Nephron (organoid): ENCODE data around the gene SH3BP2.
A peak's percentile ranks its signal among the peaks of the same experiment; 100 is the strongest.

Experiments used
- H3K27ac Mint-ChIP-seq, 3 experiments: 2 replicates each; pipeline ENCODE4 v1.8.0; 2020; ENCODE audit warnings: mixed read lengths in 3 of 3, mild to moderate bottlenecking in 2 of 3, moderate library complexity in 1 of 3
- H3K27me3 Mint-ChIP-seq: 2 replicates; pipeline ENCODE4 v1.8.0; 2021; ENCODE audit warnings: low read depth, mild to moderate bottlenecking, moderate library complexity, mixed read lengths
- H3K36me3 Mint-ChIP-seq: 2 replicates; pipeline ENCODE4 v1.8.0; 2020; ENCODE audit warnings: low read depth, mixed read lengths
- H3K4me1 Mint-ChIP-seq: 2 replicates; pipeline ENCODE4 v1.8.0; 2020; ENCODE audit warnings: mixed read lengths
- H3K4me3 Mint-ChIP-seq, 3 experiments: 2 replicates each; pipeline ENCODE4 v1.8.0; 2020; ENCODE audit warnings: mild to moderate bottlenecking in 3 of 3, mixed read lengths in 3 of 3, moderate library complexity in 2 of 3
- H3K9me3 Mint-ChIP-seq: 2 replicates; pipeline ENCODE4 v1.8.0; 2020; ENCODE audit warnings: mixed read lengths
- CTCF ChIP-seq, 3 experiments: fragments of 200-600 bp; sonication (generic); IDR thresholded peaks; one replicate each; pipeline ENCODE4 v1.5.0; 2021; ENCODE audit warnings: antibody characterized with exemption in 3 of 3; ENCODE audit not compliant: unreplicated experiment in 3 of 3

Gene SH3BP2, protein sequence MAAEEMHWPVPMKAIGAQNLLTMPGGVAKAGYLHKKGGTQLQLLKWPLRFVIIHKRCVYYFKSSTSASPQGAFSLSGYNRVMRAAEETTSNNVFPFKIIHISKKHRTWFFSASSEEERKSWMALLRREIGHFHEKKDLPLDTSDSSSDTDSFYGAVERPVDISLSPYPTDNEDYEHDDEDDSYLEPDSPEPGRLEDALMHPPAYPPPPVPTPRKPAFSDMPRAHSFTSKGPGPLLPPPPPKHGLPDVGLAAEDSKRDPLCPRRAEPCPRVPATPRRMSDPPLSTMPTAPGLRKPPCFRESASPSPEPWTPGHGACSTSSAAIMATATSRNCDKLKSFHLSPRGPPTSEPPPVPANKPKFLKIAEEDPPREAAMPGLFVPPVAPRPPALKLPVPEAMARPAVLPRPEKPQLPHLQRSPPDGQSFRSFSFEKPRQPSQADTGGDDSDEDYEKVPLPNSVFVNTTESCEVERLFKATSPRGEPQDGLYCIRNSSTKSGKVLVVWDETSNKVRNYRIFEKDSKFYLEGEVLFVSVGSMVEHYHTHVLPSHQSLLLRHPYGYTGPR

GRCh38 chr4:2792711-2793585 lies at the start of gene SH3BP2:
Gene SH3BP2 (plus strand): TSS chr4:2793085. CDS start chr4:2820618, 27,533 bp downstream.
- Mint-ChIP-seq H3K27ac (peak within 1 kb of the TSS in 2 of 3 experiments; percentile 70 to 89), H3K4me3 (peak within 1 kb of the TSS; percentile 81 to 87 (median 86)), H3K9me3 (no peaks in the 10 kb centered on the region), H3K36me3 (no peaks in the 10 kb centered on the region), H3K4me1 (peaks cover 23% of the 10 kb centered on the region), H3K27me3 (peaks cover 10% of the 10 kb centered on the region)
- no peak for TF ChIP-seq CTCF (IDR thresholded peaks at IDR 0.05; ENCODE audit: unreplicated experiment in 3 of 3)

DNA sequence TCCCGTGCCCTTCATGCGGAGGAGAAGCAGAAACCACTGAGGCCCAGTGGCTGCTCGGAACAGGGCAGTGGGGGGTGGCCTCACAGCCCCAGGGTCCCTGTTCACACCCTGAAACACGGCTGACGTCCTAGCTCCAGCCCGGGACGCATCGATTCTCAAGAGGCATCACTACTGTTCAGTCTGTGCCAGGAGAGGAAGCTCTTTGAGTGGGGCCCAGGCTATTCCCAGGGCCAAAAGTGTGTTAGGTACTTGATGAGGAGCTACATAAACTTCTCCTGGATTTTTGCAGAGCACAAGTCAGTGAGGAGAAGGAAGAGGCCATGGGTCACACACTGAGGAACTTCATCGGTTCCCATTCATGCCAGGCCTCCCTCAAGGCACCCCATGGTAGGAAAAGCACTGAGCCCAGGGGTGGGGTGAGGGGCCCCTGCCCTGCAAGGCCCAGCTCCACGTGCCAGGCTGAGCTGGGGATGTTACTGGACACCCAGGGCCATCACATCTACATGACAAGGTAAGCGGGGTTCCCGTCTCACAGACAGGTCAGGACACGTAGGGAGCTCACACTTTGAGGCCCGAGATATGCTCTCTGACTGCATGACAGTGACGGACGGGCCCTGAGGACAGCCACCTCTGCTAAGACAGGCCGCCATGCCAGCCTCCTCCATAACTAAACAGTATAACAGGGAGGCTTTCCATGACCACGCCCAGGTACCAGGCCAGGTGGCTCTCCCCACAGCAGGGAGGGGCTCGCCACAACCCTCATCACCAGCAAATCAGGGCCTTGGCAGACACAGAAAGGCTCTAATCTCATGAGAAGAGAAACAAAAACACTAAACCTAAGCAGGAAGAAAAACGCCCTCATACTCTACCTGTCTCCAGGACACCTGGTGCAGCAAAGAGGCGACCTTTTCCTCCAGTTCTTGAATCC lies 49.1 kb upstream of the SH3BP2 start:
- Mint-ChIP-seq H3K4me1 (no peaks in the 10 kb centered on the region), H3K27me3 (no peaks in the 10 kb centered on the region), H3K27ac (no peak overlapping the region), H3K36me3 (peaks cover 32% of the 10 kb centered on the region), H3K9me3 (no peaks in the 10 kb centered on the region), H3K4me3 (no peak overlapping the region)
- TF ChIP-seq CTCF (IDR thresholded peaks at IDR 0.05; ENCODE audit: unreplicated experiment in 3 of 3), result no peak

DNA sequence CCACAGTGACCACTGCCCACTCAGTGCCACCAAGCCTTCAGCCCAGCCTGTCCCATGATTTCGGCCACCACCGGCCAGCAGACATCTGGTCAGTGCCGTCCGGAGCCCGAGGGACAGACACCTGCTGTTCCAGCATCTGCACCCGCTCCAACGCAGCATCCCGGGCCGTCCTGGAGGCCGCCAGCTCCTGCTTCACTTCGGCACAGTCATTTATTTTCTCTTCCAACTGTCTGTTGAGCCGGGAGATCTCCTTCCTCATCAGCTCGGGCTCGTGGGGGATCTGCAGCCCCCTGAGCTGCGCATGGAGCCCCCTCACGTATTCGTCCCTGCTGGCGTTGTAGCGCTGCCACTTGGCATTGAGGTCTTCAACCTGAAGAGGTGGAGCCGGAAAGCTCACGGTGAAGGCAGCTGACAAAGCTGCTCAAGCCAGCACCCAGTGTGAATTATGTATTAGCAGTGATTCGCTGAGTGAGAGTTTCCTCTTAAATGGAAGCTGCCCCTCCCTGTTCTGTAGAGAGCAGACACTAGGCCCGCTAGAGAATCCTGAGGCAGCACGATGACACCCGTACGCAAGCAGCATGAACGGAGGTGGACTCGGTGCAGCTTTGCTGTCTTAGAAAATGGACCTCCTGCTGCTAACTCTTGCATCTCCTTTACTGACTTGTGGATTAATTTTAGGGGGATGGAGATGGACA lies 48.2 kb upstream of the SH3BP2 start:
- H3K9me3 Mint-ChIP-seq, result no peaks in the 10 kb centered on the region
- no peaks in the 10 kb centered on the region for H3K27me3 Mint-ChIP-seq
- peaks cover 32% of the 10 kb centered on the region for H3K36me3 Mint-ChIP-seq
- H3K4me1 Mint-ChIP-seq, result no peaks in the 10 kb centered on the region
- no peak overlapping the region for H3K27ac Mint-ChIP-seq
- no peak for TF ChIP-seq CTCF (IDR thresholded peaks at IDR 0.05; ENCODE audit: unreplicated experiment in 3 of 3)
- no peak overlapping the region for H3K4me3 Mint-ChIP-seq

DNA sequence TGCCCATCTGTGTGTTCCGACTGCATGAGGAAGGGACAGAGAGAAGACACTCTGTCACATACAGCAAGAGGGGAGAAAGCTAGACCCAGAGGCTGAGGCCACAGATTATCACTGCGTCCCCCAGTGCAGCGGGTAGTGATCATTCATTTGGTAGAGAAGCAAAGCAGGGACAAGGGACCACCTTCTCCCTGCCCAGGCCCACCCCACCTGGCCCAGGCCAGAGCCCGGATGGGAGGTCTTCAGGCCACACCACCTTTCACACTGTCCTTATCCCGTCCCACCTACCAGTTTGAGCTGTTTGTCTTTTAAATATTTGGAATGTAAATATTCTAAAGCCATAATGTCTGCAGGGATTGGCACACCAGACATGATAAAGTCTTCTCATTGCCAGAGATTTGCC lies 47.4 kb upstream of the SH3BP2 start:
- no peak overlapping the region for H3K4me3 Mint-ChIP-seq
- H3K27me3 Mint-ChIP-seq, result no peaks in the 10 kb centered on the region
- no peak for TF ChIP-seq CTCF (IDR thresholded peaks at IDR 0.05; ENCODE audit: unreplicated experiment in 3 of 3)
- H3K36me3 Mint-ChIP-seq, result peaks cover 25% of the 10 kb centered on the region
- H3K4me1 Mint-ChIP-seq, result no peaks in the 10 kb centered on the region
- H3K9me3 Mint-ChIP-seq, result no peaks in the 10 kb centered on the region
- no peak overlapping the region for H3K27ac Mint-ChIP-seq
